Ramos (cell line): ENCODE measurements around the gene SLC44A3.

Source experiments
- in situ Hi-C: fragments of 300-500 bp; cut with MboI; formaldehyde crosslinking; loops from one replicate; pipeline ENCODE4 v1.14.3; 2022; ENCODE audit warnings: low sequenced_read_pairs; ENCODE audit not compliant: unreplicated experiment

SLC44A3 gene

GRCh38 chr1:94819945-94820746, at the start of gene SLC44A3:
SLC44A3 (plus strand) TSS chr1:94820357; CDS start chr1:94820452, 95 bp downstream.
- in situ Hi-C loops = loop anchor here (25.0 kb wide), 1 partner anchor 333 kb away; no protein-coding TSS in a partner anchor

- in situ Hi-C loops = no loop called here
Measured at GRCh38 chr1:94772230-94772641, 47.9 kb upstream of the SLC44A3 start.

DNA sequence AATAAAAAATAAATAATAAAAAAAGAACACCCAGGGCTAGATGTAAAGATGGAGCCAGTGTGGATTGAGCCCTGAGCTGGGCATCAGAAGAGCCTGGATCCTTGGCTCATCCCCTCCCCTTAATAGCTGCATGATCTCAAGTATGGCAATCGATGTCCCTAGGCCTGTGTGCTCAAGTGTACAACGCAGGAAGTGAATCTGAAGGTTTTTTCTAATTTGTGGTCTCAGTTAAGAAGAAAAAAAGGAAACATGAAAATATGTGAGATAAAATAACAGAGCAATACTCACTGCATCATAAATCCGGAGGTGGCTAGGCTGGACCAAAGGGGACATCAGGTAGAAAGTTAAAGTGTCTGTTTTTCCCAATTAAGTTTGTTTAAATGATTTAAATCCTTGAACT, 47.3 kb upstream of the SLC44A3 start:
- in situ Hi-C loops = no loop called here

GRCh38 chr1:94773296-94773809, 46.8 kb upstream of the SLC44A3 start:
- in situ Hi-C loops = no loop called here

DNA sequence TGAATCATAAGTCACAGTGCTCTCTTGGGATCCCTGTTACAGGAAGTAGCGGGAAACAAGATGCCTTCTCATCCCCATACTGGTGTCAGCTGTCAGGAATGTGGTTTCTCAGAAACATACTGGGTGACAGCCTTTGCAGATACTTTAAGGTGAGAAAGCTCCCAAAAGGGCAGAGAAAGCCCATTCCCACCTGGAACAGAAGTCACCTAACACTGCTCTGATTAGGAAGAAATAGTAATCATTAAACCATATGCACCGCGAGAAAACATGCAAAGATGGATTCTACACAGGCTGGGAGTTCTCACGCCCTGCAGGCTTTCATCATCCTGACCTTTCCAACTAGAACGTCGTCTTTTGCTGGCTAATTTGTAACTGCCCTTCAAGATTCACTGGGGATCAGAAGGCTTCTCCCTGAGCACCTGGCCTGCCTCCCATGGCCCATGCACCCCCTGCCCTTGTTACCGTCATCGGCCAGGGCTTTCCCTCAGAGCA, 46.2 kb upstream of the SLC44A3 start:
- in situ Hi-C loops = no loop called here

DNA sequence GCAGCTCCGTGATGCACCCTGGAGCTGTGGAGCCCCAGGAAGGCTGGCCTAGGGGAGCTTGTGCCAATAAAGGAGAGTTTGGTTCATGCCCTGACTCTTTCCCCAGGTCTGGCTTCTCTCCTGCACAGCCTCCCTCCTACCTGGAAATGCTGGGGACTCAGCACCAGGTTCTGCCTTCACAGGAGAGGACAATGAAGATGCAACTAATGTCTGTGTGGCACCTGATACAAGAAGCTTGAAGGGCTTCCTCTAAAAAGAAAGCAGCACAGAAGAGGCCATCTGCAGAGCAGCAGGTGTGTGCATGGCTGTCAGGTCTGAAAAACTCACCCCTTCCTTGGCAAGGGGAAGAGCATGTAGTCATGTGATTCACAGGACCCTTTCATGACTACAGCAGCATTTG, 43.7 kb upstream of the SLC44A3 start:
- in situ Hi-C loops = no loop called here

- in situ Hi-C loops = no loop called here
Measured at GRCh38 chr1:94777281-94777680, 42.9 kb upstream of the SLC44A3 start.

DNA sequence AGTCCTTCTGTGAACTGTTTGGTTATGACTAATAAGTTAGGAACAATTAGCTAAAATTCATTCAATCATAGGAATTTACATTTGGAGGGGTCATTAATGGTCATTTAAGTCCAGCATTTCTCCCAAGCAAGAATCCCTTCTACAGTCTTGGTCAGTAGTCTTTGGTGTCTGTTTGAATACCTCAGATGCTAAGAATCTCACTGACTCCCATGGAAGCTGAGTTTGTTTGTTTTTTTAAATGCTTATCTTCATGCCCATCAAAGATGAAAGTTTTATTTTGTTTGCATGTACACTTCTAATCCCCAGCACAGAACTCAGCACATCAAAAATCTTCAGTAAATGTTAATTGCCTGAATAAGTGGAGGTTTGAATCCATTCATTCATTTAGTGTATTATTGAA, 41.3 kb upstream of the SLC44A3 start:
- in situ Hi-C loops = no loop called here

GRCh38 chr1:94783342-94784189, 36.6 kb upstream of the SLC44A3 start:
- in situ Hi-C loops = no loop called here

- in situ Hi-C loops = no loop called here
Measured at GRCh38 chr1:94784190-94784515, 36.0 kb upstream of the SLC44A3 start.

DNA sequence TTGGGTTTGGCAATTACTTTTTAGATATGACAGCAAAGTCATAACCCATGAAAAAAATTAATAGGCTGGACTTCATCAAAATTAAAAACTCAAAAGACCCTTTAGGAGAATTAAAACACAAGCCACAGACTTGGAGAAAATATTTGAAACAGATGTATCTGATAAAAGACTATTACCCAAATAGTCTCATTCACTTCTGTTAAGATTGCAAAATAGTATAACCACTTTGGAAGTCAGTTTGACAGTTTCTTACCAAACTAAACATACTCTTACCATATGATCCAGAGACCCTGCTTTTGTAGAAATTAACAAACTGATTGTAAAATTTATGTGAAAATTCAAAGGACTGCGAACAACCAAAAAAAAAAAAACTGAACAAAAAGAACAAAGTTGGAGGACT, 32.5 kb upstream of the SLC44A3 start:
- in situ Hi-C loops = no loop called here

DNA sequence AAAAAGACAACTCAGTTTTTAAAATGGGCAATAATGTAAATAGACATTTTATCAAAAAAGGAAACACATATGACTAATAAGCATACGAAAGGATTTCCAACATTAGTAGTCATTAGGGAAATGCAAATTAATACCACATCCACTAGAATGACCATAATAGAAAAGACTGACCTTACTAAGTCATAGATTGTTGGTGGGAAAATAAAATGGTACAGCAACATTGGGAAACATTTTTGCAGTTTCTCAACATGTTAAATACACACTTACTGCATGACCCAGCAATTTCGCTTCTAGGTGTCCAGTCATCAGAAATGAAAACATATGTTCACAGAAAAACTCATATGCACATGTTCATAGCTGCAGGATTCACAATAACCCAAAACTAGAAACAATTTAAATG, 29.9 kb upstream of the SLC44A3 start:
- in situ Hi-C loops = no loop called here

- in situ Hi-C loops = no loop called here
Measured at GRCh38 chr1:94790670-94791069, 29.5 kb upstream of the SLC44A3 start.

DNA sequence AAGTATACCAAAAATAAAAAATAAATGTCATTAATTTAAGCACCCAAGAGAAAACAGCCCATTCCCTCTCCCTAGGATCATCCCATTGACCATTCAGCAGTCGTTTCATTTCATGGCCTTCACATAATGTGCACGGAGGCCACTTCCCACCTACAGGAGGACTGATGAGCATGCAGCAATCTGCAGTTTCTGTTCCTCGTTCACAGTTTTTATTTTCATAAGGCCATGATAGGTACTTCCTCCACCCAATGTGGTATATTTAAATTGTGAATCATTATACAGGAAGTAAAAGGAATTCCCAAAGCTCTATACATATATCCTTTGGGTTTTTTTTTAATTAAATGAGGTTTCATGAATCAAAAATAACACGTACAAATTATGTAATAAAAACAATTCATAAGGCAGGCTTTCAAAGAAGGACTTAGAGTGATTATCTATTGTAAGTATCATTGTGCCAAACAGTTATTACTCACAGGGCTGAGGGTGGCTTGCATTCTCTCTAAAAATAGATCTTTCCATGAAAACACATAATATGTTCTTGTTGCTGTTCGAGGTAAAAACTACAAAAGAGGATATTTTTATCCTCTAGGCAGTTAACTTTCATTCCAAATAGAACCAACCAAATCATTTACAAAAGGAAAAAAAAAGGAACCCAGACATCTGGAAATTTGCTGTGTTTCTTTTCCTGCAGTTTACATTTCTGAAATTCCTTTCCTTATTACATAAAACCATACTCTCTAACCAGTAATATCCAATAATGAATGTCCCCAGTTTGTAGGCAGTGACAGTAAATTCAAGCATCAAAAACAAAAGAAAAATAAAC, 27.5 kb upstream of the SLC44A3 start:
- in situ Hi-C loops = no loop called here

GRCh38 chr1:94793296-94793656, 26.9 kb upstream of the SLC44A3 start:
- in situ Hi-C loops = no loop called here

DNA sequence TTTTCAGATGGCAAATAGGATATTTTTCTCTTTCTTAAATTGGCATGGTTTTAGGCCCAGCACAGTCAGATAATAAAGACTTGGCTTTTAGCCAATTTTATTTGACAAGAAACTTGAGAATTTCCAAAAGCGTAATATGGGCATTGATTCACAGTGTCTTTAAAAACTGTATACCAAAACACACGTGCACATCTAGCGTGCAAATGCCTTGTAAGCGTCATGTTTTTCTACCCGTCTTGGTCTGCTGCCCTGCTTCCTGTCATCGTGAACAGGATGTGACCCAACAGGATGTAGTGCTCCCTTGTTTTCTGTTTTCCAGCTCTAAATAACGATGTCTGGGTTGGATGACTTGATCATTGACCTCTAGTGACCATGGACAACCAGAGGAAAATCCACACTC, 24.7 kb upstream of the SLC44A3 start:
- in situ Hi-C loops = no loop called here

GRCh38 chr1:94796266-94796665, 23.9 kb upstream of the SLC44A3 start:
- in situ Hi-C loops = no loop called here

GRCh38 chr1:94797291-94797690, 22.9 kb upstream of the SLC44A3 start:
- in situ Hi-C loops = no loop called here

DNA sequence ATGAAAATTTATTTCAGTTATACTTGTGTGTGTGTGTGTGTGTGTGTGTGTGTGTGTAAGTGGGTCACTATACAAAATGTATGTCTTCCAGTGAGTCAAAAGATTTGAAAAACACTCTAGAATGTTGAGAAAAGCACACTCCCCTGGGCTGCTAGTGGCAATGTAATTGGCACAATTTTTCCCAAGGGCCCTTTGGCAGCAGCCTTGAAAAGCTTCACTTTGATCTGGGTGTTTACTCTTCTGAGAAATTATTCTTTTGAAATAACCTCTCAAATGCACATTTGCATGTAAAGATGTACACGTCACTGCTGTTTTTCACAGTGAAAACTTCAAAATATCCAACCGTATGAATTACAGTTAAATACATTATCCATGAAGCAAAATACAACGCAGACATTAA, 22.1 kb upstream of the SLC44A3 start:
- in situ Hi-C loops = no loop called here

DNA sequence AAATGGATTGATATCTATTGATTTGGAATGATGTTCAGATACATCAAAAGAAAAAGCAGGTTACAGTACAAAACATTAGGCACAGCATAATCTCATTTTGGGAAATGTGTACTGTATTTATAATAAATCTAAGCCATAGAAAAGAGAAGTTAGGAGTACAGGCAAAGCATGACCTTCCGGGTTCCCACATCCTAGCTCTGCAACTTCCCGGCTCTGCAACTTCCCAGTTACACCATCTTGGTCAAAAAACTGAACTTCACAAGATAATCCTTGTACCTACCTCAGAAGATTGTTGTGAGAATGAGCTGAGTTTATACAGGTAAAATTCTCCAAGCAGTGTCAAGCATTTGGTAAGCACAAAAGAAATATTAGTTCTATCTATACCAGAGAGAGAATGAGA, 21.7 kb upstream of the SLC44A3 start:
- in situ Hi-C loops = no loop called here
